Loucy (cell line): ENCODE data around the gene TNS4.

Experiments
- EZH2phosphoT487 ChIP-seq: fragments of 200-600 bp; IDR thresholded peaks from 2 replicates; pipeline ENCODE4 v1.6.1; 2018; ENCODE audit warnings: antibody characterized with exemption, mild to moderate bottlenecking, moderate library complexity, borderline replicate concordance
- TF ChIP-seq, protein P1 (sequence below): fragments of 200-600 bp; sonication (generic); conservative IDR thresholded peaks from 2 replicates; pipeline ENCODE4 v1.5.1; 2014; ENCODE audit warnings: mild to moderate bottlenecking, antibody characterized with exemption, low read length

DNA sequence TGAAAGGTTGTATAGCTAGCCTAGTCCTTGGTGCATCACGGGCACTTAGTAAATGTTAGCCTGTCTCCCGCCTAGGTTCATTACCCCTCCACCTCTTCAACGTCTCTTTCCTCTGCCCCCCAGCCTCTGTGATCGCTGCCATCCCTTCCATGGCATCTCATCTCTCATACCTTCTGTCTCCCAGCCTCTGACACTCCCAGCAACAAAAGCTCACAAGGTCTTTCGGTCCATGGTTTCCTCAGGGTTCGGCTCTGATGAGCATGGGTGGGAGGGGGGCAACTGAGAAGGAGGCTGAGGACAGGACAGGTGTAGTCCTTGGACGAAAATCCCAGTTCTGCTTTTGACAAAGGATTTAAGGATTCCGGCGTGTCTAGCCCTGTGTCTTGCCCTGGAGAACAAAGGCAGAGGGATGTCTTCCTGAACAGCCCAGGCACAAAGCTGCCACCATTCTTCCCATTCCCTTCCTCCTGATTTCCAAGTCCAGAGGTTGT, 47.1 kb upstream of the TNS4 start:
- TF ChIP-seq, protein P1, sequence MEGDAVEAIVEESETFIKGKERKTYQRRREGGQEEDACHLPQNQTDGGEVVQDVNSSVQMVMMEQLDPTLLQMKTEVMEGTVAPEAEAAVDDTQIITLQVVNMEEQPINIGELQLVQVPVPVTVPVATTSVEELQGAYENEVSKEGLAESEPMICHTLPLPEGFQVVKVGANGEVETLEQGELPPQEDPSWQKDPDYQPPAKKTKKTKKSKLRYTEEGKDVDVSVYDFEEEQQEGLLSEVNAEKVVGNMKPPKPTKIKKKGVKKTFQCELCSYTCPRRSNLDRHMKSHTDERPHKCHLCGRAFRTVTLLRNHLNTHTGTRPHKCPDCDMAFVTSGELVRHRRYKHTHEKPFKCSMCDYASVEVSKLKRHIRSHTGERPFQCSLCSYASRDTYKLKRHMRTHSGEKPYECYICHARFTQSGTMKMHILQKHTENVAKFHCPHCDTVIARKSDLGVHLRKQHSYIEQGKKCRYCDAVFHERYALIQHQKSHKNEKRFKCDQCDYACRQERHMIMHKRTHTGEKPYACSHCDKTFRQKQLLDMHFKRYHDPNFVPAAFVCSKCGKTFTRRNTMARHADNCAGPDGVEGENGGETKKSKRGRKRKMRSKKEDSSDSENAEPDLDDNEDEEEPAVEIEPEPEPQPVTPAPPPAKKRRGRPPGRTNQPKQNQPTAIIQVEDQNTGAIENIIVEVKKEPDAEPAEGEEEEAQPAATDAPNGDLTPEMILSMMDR = no peak
- TF ChIP-seq EZH2phosphoT487 = no peak
